Ovary (tissue), 9 donors: ENCODE measurements around the gene DMPK. TPM values are rescaled to one million over a fixed set of nuclear protein-coding genes. Genes with fewer than 3 reads are reported as not detected.

Experiments
- DNase-seq, 5 donors: peaks; one replicate each; pipeline ENCODE4 v3.0.0-alpha.2; 2019 to 2020
- H3K27ac ChIP-seq, 2 donors: fragments of 200-600 bp; one replicate each; pipeline versions ENCODE4 v1.5.1 to v1.8.0; 2019 to 2022
- H3K27me3 ChIP-seq: fragments of 200-600 bp; one replicate; pipeline ENCODE4 v1.8.0; 2022
- H3K36me3 ChIP-seq: fragments of 200-600 bp; sonication (generic); one replicate; pipeline ENCODE4 v1.5.1; 2019
- H3K4me1 ChIP-seq: one replicate; pipeline ENCODE4 v1.8.1; 2013; ENCODE audit warnings: mild to moderate bottlenecking, moderate library complexity; ENCODE audit not compliant: insufficient read depth
- H3K4me3 ChIP-seq: fragments of 200-600 bp; sonication (generic); one replicate; pipeline ENCODE4 v1.5.1; 2017
- H3K9me3 ChIP-seq, 2 donors: fragments of 200-600 bp in 1 of 2; sonication (generic) in 1 of 2; one replicate each; pipeline versions ENCODE4 v1.5.1 to v1.8.1; 2013 to 2019; ENCODE audit warnings: mild to moderate bottlenecking in 1 of 2, moderate library complexity in 1 of 2
- CTCF ChIP-seq, 3 donors: fragments of 450-650 bp in 2 of 3; fragments of 200-600 bp in 1 of 3; IDR thresholded peaks; one replicate each; pipeline versions ENCODE4 v1.5.1 to v1.8.0; 2016 to 2022; ENCODE audit warnings: antibody characterized with exemption in 3 of 3, mild to moderate bottlenecking in 1 of 3
- EP300 ChIP-seq: sonication (generic); formaldehyde crosslinking; IDR thresholded peaks from one replicate; pipeline ENCODE4 v1.6.1; 2017; ENCODE audit warnings: antibody characterized with exemption
- POLR2A ChIP-seq: fragments of 450-650 bp; IDR thresholded peaks from one replicate; pipeline ENCODE4 v1.6.1; 2017; ENCODE audit warnings: antibody characterized with exemption, mild to moderate bottlenecking, moderate library complexity
- WGBS, 3 donors: extraction: QIAGEN DNeasy Blood & Tissue Kit in 1 of 3; methylation state at CpG; one replicate each; pipeline versions ENCODE4 v1.1.5 to v1.1.7; 2013 to 2017; 5-methylcytosine and 5-hydroxymethylcytosine counted together
- intact Hi-C, 4 donors: fragments of 100-400 bp; cut with DNase I; formaldehyde crosslinking; loops; one replicate each; pipeline versions ENCODE4 v1.11.0 to v1.15.1; 2022 to 2023
- polyA plus RNA-seq, 2 donors: library from polyadenylated mRNA; stranded (reverse); fragments of 200-250 nt in 1 of 2; fragments of 350-450 nt in 1 of 2; fragmentation: Illumina TruSeq in 1 of 2; extraction: RNeasy Lipid Tissue Mini Kit (QIAGEN cat#74804) in 1 of 2; gene quantifications; one replicate each; pipeline ENCODE4 v1.2.3, GENCODE V29; 2013 to 2014
- total RNA-seq, 7 donors: library from RNA; depleted of rRNA in 2 of 7; stranded (reverse); fragments of >200 nt in 2 of 7; fragmentation: NEBNext Ultra II Directional in 3 of 7; extraction: Animal tissue kit (Norgen Biotek cat#: 25700) in 3 of 7; gene quantifications; one replicate each; pipeline versions ENCODE4 v1.1.0 to v1.2.4, GENCODE V29; 2016 to 2023
- donor health status: DM: no; HTN: no; CAD: no; lungs with moderate emphysema.
- donor health status: DM: no; HTN: no; CAD: no.
- donor health status: Bipolar disorder and iron deficiency.
- donor health status: DM: yes; HTN: yes; CAD: no.
- donor health status: DM: no; HTN: no; CAD: no.
- donor health status: DM: yes; HTN: yes; CAD: no.

Gene DMPK
- total and polyA plus RNA-seq, 9 donors = 21.0 to 105 (median 56.7) TPM

- intact Hi-C loops = no loop called here
- DNase-seq = no peak
- TF ChIP-seq CTCF (IDR thresholded peaks at IDR 0.05) (no peak), EP300 (no peak), POLR2A (no peak)
- Histone ChIP-seq H3K27ac (no peak overlapping the region), H3K9me3 (no peaks in the 10 kb centered on the region), H3K36me3 (no peaks in the 10 kb centered on the region), H3K27me3 (no peaks in the 10 kb centered on the region), H3K4me1 (no peaks in the 10 kb centered on the region), H3K4me3 (no peak overlapping the region)
- 70 to 78% (median 76%) methylated on average over 5 of the region's 5 CpGs for WGBS, 3 donors
These were observed 34.8 kb downstream of the DMPK start for GRCh38 chr19:45747513-45747912.

GRCh38 chr19:45746866-45747265 is 35.4 kb downstream of the DMPK start:
- H3K27me3 ChIP-seq = no peaks in the 10 kb centered on the region
- no peak for DNase-seq
- no peak overlapping the region for H3K27ac ChIP-seq
- TF ChIP-seq POLR2A (no peak), EP300 (no peak), CTCF (IDR thresholded peaks at IDR 0.05) (no peak)
- 67 to 70% (median 69%) methylated on average over 5 of the region's 5 CpGs for WGBS, 3 donors
- no peaks in the 10 kb centered on the region for H3K36me3 ChIP-seq
- H3K4me3 ChIP-seq = no peak overlapping the region
- no peaks in the 10 kb centered on the region for H3K4me1 ChIP-seq
- no peaks in the 10 kb centered on the region for H3K9me3 ChIP-seq
- intact Hi-C loops = no loop called here

GRCh38 chr19:45745606-45746005 is 36.7 kb downstream of the DMPK start:
- 86 to 90% (median 88%) methylated on average over 6 of the region's 6 CpGs for WGBS, 3 donors
- Histone ChIP-seq H3K4me3 (no peak overlapping the region), H3K9me3 (no peaks in the 10 kb centered on the region), H3K27ac (no peak overlapping the region), H3K36me3 (no peaks in the 10 kb centered on the region), H3K27me3 (no peaks in the 10 kb centered on the region), H3K4me1 (no peaks in the 10 kb centered on the region)
- no peak for DNase-seq
- intact Hi-C loops = no loop called here
- no peak for TF ChIP-seq EP300
- no peak for TF ChIP-seq CTCF (IDR thresholded peaks at IDR 0.05)
- no peak for TF ChIP-seq POLR2A

GRCh38 chr19:45742969-45743368 is 39.3 kb downstream of the DMPK start:
- DNase-seq = no peak
- Histone ChIP-seq H3K9me3 (no peaks in the 10 kb centered on the region), H3K36me3 (no peaks in the 10 kb centered on the region), H3K4me1 (no peaks in the 10 kb centered on the region), H3K27me3 (no peaks in the 10 kb centered on the region), H3K27ac (no peak overlapping the region), H3K4me3 (no peak overlapping the region)
- intact Hi-C loops = no loop called here
- TF ChIP-seq EP300 (no peak), POLR2A (no peak)
- WGBS, 3 donors = 60 to 68% (median 65%) methylated on average over 4 of the region's 4 CpGs

GRCh38 chr19:45739498-45740439 is 42.5 kb downstream of the DMPK start:
- Histone ChIP-seq H3K27me3 (no peaks in the 10 kb centered on the region), H3K4me1 (no peaks in the 10 kb centered on the region), H3K27ac (no peak overlapping the region), H3K36me3 (no peaks in the 10 kb centered on the region), H3K9me3 (no peaks in the 10 kb centered on the region), H3K4me3 (no peak overlapping the region)
- no peak for TF ChIP-seq CTCF (IDR thresholded peaks at IDR 0.05)
- TF ChIP-seq POLR2A = no peak
- TF ChIP-seq EP300 = no peak
- intact Hi-C loops = no loop called here
- no peak for DNase-seq
- 84% methylated on average over 10 of the region's 10 CpGs for WGBS, 3 donors
